ENCODE measurements around the gene AMOTL1.

AMOTL1 gene

GRCh38 chr11:94741022-94741679 is 27.0 kb upstream of the AMOTL1 start:
- DNase-seq, result peak; percentile 92

- no peak for DNase-seq
These were observed 25.5 kb upstream of the AMOTL1 start for GRCh38 chr11:94742665-94743064.

DNA sequence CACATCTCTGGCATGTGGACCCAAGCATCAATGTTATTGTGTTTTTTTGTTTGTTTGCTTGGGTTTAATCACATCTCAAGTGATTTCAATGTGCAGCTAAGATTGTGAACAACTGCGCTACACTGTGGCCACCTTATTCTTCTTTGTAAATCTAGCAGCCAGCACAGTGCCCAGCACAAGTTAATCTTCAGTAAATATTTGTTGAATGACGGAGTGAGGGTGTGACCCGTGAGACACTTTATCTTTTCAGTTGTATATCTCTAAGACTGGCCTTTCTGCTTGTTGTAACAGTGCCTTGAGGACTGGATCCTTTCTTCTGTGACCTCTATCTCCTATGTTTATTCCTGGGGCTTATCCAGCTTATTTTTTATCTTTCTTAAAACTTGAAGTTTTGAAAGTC is 21.4 kb upstream of the AMOTL1 start:
- DNase-seq, result peak; percentile 78

DNA sequence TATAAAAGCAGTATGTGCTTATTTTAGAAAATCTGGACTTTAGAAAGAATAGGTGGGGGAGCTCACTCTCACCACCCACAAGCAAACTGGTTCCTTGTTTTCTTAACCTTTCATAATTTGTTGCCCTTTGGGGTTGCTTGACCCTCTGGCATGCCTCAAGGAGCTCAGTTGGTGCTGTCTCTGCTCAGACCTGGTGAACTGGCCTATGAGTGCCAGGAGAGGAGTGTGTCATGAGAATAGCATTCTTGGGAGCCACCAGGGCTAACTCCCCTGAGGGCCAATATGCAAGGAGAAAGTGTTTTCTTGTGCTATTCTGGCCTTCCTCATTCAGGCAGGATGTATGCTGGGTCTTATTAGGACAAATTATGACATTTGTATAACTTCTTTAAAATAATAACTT is 21.0 kb upstream of the AMOTL1 start:
- DNase-seq, result peak; percentile 23

DNA sequence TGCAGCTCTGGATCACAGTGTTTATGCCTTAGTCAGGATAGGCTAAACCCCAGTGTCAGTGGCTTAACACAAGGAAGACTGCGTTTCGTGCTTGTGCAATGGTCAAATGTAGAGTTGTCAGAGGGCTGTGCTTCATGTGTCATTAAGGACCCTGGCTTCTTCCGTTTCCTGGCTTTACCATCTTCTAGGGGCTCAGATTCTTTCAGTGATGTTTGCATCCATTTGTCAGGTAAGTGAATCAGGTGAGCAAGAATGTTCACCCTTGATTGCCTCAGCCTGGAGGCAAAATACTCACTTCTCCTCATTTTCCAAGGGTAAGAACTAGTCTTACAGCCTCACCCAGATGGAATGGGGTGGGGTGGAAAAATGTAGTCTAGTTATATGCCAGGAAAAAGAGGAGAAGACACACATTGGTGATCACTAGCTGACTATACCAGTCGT is 20.5 kb upstream of the AMOTL1 start:
- no peak for DNase-seq

- no peak for DNase-seq
These were observed 18.8 kb upstream of the AMOTL1 start for GRCh38 chr11:94749369-94749768.

- no peak for DNase-seq
These were observed 17.6 kb upstream of the AMOTL1 start for GRCh38 chr11:94750319-94751217.

DNA sequence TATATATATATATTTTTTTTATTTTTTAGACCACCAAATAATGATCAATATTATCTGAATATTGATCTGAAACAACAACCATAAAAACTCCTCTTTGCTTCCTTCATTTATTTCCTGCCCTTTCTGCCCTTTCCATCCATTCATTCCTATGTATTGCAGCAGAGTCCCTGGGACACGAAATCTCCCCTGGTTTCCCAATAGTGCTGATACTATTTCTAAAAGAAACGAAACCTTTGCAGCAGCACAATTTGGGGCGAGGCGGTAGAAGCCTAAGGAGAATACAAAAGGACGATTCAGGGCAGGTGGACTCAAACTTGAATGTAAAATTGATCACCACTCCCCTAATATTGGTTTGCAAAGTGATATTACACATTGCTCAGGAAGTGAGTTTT is 16.9 kb upstream of the AMOTL1 start:
- no peak for DNase-seq

DNA sequence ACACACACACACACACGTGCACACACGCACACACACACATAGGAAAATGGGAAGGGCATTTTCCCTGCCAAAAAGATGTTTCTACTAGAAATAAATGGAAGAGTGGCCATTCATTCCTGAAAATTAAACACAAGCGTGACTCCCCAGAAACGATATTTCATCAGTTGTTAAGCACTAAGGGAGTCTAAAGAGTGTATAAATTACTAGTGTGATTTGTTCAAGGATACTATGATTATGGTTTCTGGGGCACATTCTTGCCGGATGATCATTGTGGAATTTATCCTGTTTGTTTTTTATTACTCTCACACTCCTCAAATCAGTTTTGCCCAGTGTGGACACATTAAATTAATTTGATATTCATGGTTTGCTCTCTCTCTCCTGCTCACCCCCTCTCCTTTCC is 16.4 kb upstream of the AMOTL1 start:
- no peak for DNase-seq

DNA sequence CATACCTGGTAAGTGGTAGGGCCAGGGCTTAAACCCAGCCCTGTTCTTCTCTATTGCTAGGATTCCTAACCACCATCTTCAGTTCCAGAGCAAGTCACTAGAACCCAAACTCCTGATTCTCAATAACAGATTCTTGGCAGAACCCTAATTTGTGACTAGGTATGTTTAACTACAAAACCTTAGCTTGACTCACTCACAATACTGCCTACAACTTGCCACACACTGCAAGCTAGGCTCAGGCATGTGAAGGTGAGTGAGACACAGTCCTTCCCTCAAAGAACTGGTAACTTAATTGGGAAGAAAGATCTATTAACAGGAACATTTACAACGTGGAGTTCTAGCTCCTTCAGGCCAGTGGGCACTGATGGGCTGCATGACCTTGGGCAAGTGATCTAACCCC is 14.5 kb upstream of the AMOTL1 start:
- DNase-seq, result no peak

DNA sequence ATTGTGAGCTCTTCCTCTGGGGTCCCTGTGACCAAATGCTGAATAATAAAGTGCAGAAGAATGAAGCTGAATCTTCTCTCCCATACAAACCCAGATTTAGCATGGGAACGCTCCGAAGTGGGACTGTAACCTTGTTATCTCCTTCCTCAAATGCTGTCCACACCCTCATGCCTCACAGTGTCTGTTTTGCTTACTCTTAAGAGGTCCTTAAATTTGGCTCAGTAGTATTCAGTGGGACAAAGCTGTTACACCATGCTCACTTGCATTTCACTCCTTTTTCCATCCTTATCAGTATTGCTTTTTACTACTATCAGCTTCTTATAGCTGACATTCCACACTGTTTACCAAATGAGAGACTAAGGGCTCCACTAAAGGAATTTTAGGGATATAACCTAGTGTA is 13.8 kb upstream of the AMOTL1 start:
- no peak for DNase-seq

- no peak for DNase-seq
These were observed 13.3 kb upstream of the AMOTL1 start for GRCh38 chr11:94754819-94755218.

DNA sequence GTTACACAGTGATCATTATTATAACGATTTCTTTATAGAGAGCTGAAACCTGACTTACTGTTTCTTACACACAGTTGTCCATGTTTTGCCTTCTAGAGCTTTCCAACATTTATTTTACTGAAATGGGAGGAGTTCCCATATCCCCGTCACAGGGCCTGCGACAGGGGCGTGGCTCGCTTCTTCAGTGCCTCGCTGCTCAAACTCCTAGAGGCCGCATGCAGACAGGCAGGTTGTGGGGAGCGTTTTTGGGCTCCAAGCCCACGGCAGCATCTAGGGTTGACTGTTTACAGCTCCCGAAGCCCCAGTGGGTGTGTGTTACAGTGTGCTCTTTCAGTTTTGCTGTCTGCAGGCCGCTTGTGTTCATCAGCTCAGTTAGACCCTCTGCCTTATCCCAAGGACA is 12.7 kb upstream of the AMOTL1 start:
- DNase-seq, result no peak

GRCh38 chr11:94757037-94757735 is 11.0 kb upstream of the AMOTL1 start:
- no peak for DNase-seq

DNA sequence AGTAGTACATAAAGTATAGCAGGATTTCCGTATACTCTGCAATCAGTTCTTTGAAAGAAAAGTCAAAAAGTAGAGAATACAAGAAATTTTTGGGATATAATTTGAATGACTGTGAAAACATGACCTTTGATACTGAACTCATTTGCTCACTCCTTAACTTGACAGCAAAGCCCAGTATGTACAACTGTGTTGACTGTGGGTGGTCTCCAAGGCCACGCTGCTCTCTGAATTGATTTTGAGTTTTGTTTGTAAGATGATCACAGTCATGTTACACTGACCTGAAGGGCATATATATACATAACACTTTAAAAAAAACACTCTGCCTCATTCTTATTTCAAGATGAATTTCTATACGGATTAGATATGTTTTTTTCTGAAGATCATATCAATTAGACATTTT is 9.5 kb upstream of the AMOTL1 start:
- DNase-seq, result no peak

- no peak for DNase-seq
These were observed 8.6 kb upstream of the AMOTL1 start for GRCh38 chr11:94759522-94759921.

DNA sequence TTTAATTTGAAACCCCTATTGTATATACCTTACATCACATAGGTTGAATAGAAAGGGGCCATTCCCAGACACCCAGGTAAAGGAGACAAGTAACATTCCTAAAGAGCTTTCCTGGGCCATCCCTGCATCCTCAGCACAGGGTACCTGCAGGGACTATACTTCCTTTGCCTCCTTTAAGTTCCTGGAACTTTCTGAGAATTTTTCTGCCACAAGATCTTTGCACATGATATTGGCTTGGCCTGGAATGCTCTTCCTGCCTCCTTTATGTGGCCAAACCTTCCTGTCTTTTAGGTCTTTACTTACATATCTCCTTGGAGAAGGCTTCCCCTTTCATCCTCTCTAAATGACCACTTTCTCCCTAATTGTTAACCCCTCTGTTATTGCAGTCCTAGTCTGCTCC is 7.9 kb upstream of the AMOTL1 start:
- DNase-seq, result no peak

DNA sequence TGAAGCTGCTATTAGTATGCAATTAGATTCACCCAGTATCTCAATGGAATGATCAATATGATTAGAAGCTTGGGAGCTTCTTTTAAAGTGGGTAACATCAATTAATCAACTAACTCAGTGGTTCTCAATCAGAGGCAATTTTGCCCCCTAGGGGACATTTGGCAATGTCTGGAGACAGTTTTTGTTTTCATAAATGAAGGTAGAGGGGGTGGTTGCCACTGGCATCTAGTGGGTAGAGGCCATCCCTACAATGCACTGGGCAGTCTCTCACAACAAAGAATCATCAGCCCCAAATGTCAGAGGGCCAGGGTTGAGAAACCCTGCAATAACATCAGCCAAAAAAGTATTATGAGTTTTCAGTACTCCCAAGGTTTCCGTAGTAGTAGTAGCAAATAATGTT is 5.9 kb upstream of the AMOTL1 start:
- peak; percentile 54 for DNase-seq

DNA sequence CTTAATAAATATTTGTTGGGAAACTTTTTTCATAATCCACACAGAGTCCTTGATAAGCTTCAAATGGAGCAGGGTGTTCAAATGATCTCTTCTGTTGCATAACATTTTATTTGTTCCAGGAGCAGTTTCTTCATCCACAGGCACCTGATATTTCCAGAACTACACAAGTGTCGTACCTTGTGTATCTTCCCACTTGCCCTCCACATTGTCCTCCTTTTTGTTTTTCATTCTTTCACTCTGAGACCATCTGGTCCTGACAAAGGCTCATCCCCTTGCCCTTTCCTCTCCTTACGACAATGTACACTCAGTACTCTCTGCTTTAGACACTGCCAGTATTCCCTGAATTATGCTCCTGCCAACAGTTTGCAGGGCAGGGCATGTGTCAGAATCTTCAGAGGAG is 5.2 kb upstream of the AMOTL1 start:
- DNase-seq, result no peak

DNA sequence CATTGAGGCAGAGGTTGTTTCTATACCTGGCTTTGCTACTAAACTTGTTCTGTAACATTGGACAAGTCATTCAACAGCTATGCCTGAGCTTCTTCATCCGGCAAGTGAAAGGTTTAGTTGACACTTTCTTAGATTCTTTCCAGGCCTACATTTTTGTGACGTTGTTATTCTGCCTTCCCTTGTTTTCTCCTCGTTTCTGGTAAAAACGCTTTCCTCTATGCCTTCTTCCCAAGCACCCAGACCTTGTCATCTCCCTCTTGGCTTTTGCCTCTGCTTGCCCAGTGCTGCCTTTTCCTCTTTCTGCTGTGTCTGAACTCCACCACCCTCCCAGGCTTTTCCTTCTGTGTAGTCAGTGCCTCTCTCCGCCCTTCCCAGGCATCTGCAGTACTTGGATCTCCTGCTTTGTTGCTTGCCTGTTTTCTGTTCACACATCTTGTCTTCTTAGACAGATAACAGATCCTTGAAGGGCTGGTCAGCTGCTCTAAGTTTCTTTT is 1.4 kb upstream of the AMOTL1 start:
- no peak for DNase-seq

DNA sequence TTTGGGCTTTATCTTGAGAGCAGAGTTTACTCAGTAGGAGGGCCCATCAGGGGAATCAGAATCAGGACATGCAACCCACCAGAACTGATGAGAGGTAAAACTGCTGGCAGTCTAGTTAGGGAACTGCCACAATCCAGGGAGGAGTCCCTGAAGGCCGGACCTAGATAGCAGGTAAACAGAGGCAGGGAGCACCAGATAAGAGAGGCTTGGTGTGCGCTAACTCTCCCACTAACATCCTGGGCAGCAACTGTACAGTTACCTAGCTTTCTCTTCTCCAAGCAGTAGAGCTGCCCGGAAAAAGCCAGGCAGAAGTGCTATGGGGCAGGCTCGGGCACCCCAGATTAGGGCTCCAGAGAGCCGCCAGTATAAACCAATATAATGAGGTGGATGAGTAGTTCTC is 865 bp upstream of the AMOTL1 start:
- DNase-seq, result no peak

DNA sequence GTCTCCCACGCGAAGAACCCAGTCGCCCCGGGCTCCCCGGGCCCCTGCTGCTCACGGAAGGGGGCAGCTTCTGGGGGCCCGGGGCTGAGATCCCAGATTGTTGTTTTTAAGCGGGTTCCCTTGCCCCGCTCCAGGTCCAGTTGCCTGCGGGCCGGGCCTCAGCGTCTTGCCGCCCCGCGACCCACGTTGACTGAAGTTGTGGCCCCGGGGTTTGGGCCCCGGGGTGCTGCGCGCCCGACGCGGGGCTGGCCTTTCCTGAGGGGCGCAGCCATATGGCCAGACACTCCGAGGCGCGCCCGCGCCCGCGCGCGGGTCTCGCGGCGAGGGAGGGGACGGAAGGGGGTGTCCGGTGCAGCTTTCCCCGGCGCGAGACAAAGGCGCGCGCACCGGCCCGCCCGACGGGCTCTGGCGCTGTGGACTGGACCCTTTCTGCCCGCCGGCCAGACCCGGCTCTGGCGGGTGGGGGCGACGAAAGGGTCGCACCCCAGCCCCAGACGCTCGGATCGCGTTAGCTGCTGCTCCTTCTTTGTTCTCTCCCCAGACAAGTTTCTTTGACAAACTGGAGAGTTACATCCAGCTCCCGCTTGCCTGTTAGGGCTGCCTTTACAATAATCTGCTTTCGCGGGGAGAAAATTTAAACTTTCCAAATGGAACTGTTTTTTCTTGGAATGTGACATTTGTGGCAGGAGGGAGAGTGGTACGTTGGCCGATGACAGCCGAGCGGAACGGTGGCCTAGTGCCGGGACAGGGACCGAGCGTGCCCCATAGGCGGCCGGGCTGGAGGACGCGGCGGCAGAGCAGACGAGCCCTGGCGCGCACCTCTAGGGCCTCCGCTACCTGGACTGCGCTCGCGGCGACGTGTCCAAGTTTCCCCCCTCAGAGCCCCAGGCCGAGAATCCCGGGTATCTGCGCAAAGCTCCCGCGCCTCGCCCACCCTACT is 716 bp downstream of the AMOTL1 start:
- peak; percentile 79 for DNase-seq

- no peak for DNase-seq
These were observed 1.7 kb downstream of the AMOTL1 start for GRCh38 chr11:94769880-94770279.
